PFSK-1 (cell line): Measurements from ENCODE around the gene ZNF697.

Experiments
- FOXP2 ChIP-seq: optimal IDR thresholded peaks from 2 replicates; pipeline ENCODE3; 2011; ENCODE audit warnings: borderline replicate concordance, control low read depth, inconsistent platforms; ENCODE audit not compliant: insufficient read depth; ENCODE audit errors: extremely low read length, extremely low read depth
- POLR2AphosphoS5 ChIP-seq: IDR thresholded peaks from 2 replicates; pipeline ENCODE4 v1.6.1; 2012; ENCODE audit warnings: low read depth, mild to moderate bottlenecking, control low read depth, low read length, moderate library complexity
- SIN3A ChIP-seq: IDR thresholded peaks from 2 replicates; pipeline ENCODE4 v1.6.1; 2012; ENCODE audit warnings: mild to moderate bottlenecking, low read length, moderate library complexity, borderline replicate concordance; ENCODE audit not compliant: insufficient read depth
- TAF1 ChIP-seq: IDR thresholded peaks from 2 replicates; pipeline ENCODE4 v1.6.1; 2012; ENCODE audit warnings: low read length, control low read depth, borderline replicate concordance; ENCODE audit not compliant: insufficient read depth
- TF ChIP-seq, protein P1 (sequence below), 2 experiments: IDR thresholded peaks; 2 replicates each; pipeline versions ENCODE4 v1.6.1 to v1.8.0; 2011 to 2012; ENCODE audit warnings: low read depth in 2 of 2, low read length in 2 of 2, control low read depth in 1 of 2, inconsistent platforms in 1 of 2, mild to moderate bottlenecking in 1 of 2, moderate library complexity in 1 of 2; ENCODE audit not compliant: insufficient read depth in 1 of 2

GRCh38 chr1:119632103-119632490, 16.0 kb downstream of the ZNF697 start:
- TF ChIP-seq, protein P1, sequence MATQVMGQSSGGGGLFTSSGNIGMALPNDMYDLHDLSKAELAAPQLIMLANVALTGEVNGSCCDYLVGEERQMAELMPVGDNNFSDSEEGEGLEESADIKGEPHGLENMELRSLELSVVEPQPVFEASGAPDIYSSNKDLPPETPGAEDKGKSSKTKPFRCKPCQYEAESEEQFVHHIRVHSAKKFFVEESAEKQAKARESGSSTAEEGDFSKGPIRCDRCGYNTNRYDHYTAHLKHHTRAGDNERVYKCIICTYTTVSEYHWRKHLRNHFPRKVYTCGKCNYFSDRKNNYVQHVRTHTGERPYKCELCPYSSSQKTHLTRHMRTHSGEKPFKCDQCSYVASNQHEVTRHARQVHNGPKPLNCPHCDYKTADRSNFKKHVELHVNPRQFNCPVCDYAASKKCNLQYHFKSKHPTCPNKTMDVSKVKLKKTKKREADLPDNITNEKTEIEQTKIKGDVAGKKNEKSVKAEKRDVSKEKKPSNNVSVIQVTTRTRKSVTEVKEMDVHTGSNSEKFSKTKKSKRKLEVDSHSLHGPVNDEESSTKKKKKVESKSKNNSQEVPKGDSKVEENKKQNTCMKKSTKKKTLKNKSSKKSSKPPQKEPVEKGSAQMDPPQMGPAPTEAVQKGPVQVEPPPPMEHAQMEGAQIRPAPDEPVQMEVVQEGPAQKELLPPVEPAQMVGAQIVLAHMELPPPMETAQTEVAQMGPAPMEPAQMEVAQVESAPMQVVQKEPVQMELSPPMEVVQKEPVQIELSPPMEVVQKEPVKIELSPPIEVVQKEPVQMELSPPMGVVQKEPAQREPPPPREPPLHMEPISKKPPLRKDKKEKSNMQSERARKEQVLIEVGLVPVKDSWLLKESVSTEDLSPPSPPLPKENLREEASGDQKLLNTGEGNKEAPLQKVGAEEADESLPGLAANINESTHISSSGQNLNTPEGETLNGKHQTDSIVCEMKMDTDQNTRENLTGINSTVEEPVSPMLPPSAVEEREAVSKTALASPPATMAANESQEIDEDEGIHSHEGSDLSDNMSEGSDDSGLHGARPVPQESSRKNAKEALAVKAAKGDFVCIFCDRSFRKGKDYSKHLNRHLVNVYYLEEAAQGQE (IDR thresholded peaks at IDR 0.05; ENCODE audit: insufficient read depth in 1 of 2, low read depth in 2 of 2, low read length in 2 of 2) = no peak
- TF ChIP-seq SIN3A = no peak
- no peak for TF ChIP-seq POLR2AphosphoS5
- TF ChIP-seq TAF1 = no peak
- no peak for TF ChIP-seq FOXP2
